HFFc6 (cell line): ENCODE measurements around the gene FKBP7. TPM values are rescaled to one million over a fixed set of nuclear protein-coding genes. Genes with fewer than 3 reads are reported as not detected.

Source experiments
- DNase-seq: peaks from one replicate; pipeline ENCODE4 v3.0.0-alpha.2; 2018
- H3K27ac Mint-ChIP-seq: 2 replicates; pipeline ENCODE4 v1.8.0; 2020; ENCODE audit warnings: mild to moderate bottlenecking, mixed read lengths
- H3K27me3 Mint-ChIP-seq: 2 replicates; pipeline ENCODE4 v1.8.0; 2021; ENCODE audit warnings: mild to moderate bottlenecking, moderate library complexity, mixed read lengths; ENCODE audit not compliant: insufficient read depth
- H3K36me3 Mint-ChIP-seq: 2 replicates; pipeline ENCODE4 v1.8.0; 2021; ENCODE audit warnings: low read depth, mixed read lengths
- H3K4me1 Mint-ChIP-seq: 2 replicates; pipeline ENCODE4 v1.8.0; 2020; ENCODE audit warnings: low read depth, mixed read lengths
- H3K4me3 Mint-ChIP-seq: 2 replicates; pipeline ENCODE4 v1.8.0; 2020; ENCODE audit warnings: mild to moderate bottlenecking, moderate library complexity, mixed read lengths
- H3K9me3 Mint-ChIP-seq: 2 replicates; pipeline ENCODE4 v1.8.0; 2020; ENCODE audit warnings: mild to moderate bottlenecking, mixed read lengths
- total RNA-seq, 6 experiments: library from RNA; stranded (reverse); fragmentation: NEBNext Ultra II Directional; extraction: Animal tissue kit (Norgen Biotek cat#: 25700); gene quantifications; 2 replicates in 1 of 6; 3 replicates in 5 of 6; pipeline ENCODE4 v1.2.3, GENCODE V29; 2021
- TF ChIP-seq, protein P1 (sequence below): fragments of 200-600 bp; sonication (generic); IDR thresholded peaks from 2 replicates; pipeline ENCODE4 v1.5.0; 2021; ENCODE audit warnings: antibody characterized with exemption, mild to moderate bottlenecking

Gene FKBP7
- total RNA-seq, 6 experiments from 2014 or later = 36.3 to 51.9 (median 43.7) TPM

GRCh38 chr2:178452334-178452733 lies 26.1 kb downstream of the FKBP7 start:
- H3K36me3 Mint-ChIP-seq = peaks cover 11% of the 10 kb centered on the region
- no peaks in the 10 kb centered on the region for H3K27me3 Mint-ChIP-seq
- H3K4me3 Mint-ChIP-seq = peak overlapping the region; percentile 41; the same call in 1 of the 2 replicates
- TF ChIP-seq, protein P1, sequence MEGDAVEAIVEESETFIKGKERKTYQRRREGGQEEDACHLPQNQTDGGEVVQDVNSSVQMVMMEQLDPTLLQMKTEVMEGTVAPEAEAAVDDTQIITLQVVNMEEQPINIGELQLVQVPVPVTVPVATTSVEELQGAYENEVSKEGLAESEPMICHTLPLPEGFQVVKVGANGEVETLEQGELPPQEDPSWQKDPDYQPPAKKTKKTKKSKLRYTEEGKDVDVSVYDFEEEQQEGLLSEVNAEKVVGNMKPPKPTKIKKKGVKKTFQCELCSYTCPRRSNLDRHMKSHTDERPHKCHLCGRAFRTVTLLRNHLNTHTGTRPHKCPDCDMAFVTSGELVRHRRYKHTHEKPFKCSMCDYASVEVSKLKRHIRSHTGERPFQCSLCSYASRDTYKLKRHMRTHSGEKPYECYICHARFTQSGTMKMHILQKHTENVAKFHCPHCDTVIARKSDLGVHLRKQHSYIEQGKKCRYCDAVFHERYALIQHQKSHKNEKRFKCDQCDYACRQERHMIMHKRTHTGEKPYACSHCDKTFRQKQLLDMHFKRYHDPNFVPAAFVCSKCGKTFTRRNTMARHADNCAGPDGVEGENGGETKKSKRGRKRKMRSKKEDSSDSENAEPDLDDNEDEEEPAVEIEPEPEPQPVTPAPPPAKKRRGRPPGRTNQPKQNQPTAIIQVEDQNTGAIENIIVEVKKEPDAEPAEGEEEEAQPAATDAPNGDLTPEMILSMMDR = no peak
- H3K4me1 Mint-ChIP-seq = peaks cover 34% of the 10 kb centered on the region
- no peak overlapping the region for H3K27ac Mint-ChIP-seq
- no peak for DNase-seq
- no peaks in the 10 kb centered on the region for H3K9me3 Mint-ChIP-seq

DNA sequence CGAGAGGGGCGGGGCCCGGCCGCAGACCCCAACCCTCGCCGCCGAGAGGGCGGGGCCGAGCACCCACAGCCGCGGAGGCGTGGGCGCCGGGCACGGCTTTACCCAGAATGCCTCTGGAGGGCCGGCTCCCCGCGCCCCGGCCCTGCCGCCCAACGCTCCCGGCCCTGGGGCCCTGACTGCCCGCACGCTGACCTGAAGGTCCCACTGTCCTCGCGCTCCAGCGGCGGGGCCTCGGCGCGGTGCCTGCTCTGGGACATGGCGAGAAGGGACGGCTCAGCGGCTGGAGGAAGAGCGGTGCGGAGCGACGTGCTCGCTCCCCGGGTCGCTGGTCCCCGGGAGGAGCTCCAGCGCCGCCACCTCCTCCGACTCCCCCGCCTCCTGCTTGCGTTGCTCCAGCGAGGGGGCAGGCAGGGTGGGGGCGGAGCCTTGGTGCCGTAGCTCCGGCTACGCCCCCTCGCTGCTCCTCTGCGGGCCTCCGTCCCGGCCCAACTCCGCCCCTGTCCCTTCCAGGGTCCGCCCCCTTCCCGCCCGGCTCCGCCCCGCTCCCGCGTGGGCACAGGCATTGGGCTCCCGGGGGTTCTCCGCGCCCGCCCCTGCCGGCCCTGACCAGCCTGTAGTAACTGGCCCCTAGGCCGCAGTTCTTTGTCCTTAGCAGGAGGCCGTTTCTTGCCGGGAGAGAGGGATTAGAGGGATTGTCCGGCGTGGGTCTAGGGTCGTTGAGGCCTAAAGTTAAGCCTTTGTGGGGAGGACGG lies 27.4 kb downstream of the FKBP7 start, which contains the start of the genes PJVK and PRKRA:
Gene PJVK (plus strand): TSS at position 605 of the 752 bp plus-strand sequence. CDS start 2,032 bp downstream, outside the sequence.
Gene PRKRA (minus strand): TSS at position 402 of the 752 bp plus-strand sequence. CDS start 145 bp downstream, at position 257.
- DNase-seq = peak; percentile 92
- TF ChIP-seq, protein P1 = peak; percentile 43; the same call in 1 of the 2 replicates
- H3K9me3 Mint-ChIP-seq = no peaks in the 10 kb centered on the region
- no peaks in the 10 kb centered on the region for H3K27me3 Mint-ChIP-seq
- H3K36me3 Mint-ChIP-seq = peaks cover 16% of the 10 kb centered on the region
- peak within 1 kb of the TSS; percentile 97 for H3K27ac Mint-ChIP-seq
- peaks cover 34% of the 10 kb centered on the region for H3K4me1 Mint-ChIP-seq
- peak within 1 kb of the TSS; percentile 88 for H3K4me3 Mint-ChIP-seq

DNA sequence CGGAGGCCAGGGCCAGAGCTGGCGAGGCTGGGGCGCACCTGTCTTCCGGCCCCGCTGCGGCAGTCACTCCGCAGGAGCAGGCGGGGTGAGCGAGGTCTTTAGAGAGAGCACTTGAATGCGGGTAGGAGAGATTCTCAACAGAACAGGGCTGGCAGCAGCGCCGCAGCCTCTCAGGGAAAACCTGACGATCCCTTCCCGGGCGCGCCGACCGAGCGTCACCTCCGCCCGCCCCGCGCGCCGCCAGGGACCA lies 28.0 kb downstream of the FKBP7 start:
- peak; percentile 10 for DNase-seq
- H3K36me3 Mint-ChIP-seq = peaks cover 16% of the 10 kb centered on the region
- no peaks in the 10 kb centered on the region for H3K27me3 Mint-ChIP-seq
- TF ChIP-seq, protein P1 = no peak
- no peaks in the 10 kb centered on the region for H3K9me3 Mint-ChIP-seq
- H3K4me3 Mint-ChIP-seq = peak overlapping the region; percentile 88
- peak overlapping the region; percentile 81 for H3K27ac Mint-ChIP-seq
- peaks cover 34% of the 10 kb centered on the region for H3K4me1 Mint-ChIP-seq

DNA sequence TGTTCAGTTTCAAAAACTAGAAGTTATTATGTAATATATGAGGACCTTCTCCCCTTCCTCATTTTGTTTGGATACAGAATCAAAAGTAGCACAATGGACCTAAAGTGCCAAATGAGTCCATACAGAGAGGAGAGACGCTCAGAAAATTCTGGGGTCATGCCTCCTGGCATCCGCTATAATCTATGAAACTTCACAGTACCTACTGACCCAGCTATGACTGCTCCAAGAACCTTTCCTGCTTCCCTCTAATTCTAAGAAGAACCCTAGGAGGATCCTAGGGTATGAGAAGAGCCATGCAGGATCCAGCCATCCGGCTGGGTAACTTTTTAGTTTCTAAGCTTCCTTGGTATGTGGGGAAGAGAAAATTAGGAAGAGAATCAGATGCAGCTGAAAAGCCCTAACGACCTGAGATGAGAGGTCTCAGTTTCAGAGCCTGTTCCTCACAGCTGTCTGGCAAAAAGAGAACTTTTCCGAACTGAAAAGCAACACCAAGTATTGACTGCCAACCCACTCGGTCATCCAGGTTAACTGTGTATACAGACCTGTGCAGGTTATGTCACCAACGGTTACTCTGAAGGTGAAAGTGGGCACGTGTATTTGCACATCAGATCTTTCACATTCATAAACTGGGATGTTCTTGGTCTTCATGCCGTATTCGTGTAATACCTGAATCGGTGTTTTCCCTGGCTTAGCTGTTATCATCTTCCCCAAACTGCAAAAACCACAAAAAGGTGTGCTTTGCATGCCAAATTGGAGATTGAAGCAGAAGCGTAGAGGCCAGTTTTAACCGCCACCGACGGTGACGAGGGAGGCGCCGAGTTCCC lies 28.5 kb downstream of the FKBP7 start:
- DNase-seq = no peak
- Mint-ChIP-seq H3K27ac (peak overlapping the region; percentile 81), H3K4me3 (peak overlapping the region; percentile 88), H3K36me3 (peaks cover 21% of the 10 kb centered on the region), H3K4me1 (peaks cover 34% of the 10 kb centered on the region), H3K27me3 (no peaks in the 10 kb centered on the region), H3K9me3 (no peaks in the 10 kb centered on the region)
- TF ChIP-seq, protein P1 = no peak

GRCh38 chr2:178448968-178449661 lies 29.3 kb downstream of the FKBP7 start:
- TF ChIP-seq, protein P1 = no peak
- peak overlapping the region; percentile 88 for H3K4me3 Mint-ChIP-seq
- peak overlapping the region; percentile 65 for H3K27ac Mint-ChIP-seq
- H3K36me3 Mint-ChIP-seq = peaks cover 22% of the 10 kb centered on the region
- H3K4me1 Mint-ChIP-seq = peaks cover 34% of the 10 kb centered on the region
- H3K9me3 Mint-ChIP-seq = no peaks in the 10 kb centered on the region
- no peaks in the 10 kb centered on the region for H3K27me3 Mint-ChIP-seq
- no peak for DNase-seq
